GM18502 (cell line): ENCODE data around the gene MR1.
A peak's percentile ranks its signal among the peaks of the same experiment; 100 is the strongest.
"Not testable (repeated sequence)": the region's sequence is repeated elsewhere in the genome, so short reads cannot be mapped to it uniquely, and the experiment has no call there.

Experiments
- ATAC-seq: cut with Tn5 transposase; IDR thresholded peaks from one replicate; pipeline ENCODE4 v1.9.1; 2021; ENCODE audit warnings: mild to moderate bottlenecking; ENCODE audit not compliant: unreplicated experiment, poor library complexity

MR1 gene

GRCh38 chr1:181028196-181028595 is 5.6 kb upstream of the MR1 start:
- ATAC-seq, result no peak

DNA sequence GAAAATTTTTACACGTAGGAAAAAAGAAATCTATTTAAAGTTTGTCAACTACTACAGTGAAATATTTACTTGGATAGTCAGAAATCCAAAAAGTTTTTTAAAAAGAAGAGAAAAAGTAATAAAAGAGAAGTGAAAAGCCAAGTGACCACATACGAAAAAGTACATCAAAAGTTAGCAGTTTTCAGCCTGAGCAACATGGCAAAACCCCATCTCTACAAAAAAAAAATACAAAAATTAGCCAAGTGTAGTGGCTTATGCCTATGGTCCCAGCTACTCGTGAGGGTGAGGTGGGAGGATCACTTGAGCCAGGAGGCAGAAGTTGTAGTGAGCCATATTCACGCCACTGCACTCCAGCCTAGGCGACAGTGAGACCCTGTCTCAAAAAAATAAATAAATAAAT is 5.2 kb upstream of the MR1 start:
- no peak for ATAC-seq

GRCh38 chr1:181032535-181032934 is 1.2 kb upstream of the MR1 start:
- ATAC-seq, result no peak

- ATAC-seq, result peak; percentile 42
These were observed 520 bp upstream of the MR1 start for GRCh38 chr1:181033128-181033798.

DNA sequence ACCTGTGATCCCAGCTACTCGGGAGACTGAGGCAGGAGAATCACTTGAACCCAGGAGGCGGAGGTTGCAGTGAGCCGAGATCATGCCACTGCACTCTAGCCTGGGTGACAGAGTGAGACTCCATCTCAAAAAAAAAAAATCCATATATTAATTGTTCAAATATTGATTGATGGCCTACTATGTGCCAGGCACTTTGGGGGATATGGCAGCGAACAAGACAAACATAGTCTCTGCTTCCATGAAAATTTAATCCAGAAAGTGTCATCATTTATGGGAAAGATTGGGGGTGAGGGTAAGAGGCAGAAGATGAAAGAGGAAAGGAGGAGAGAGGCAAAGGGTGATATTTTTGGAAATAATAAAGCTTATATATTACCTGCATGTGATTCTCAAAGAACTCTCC is 1.4 kb downstream of the MR1 start:
- ATAC-seq, result not testable (repeated sequence)

DNA sequence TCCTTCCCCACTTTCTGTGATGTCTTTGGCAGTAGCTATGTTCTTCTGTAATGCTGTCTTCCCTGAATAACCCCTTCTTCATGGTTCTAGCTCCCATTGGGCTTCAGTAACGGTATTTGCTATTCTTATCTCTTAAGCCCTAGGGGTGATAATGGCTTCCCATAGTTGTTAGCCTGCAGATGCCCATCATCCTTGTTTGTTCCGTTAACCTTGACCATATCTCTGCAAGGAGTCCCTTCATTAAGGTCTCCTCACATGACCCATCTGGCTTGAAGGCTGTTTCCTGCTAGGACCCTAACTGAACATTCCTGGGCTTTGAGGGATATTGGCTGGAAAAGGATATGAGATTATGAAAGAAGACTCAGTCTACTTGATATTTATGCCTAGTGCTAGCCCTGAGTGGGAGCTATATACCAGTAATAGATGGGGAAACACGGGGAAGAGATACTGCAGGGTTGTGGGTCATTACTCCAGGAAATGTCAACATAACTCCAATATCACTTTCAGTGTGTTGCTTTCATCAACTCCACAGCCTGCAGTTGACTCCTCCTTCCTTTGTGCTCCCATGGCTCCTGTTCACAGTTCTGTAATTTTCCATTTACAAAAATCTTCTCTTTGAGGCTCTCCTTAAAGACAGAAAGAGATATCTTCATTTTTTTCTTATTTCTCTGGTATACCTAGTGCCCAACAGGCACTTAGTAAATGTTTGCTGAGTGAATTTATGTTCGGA is 2.5 kb downstream of the MR1 start:
- ATAC-seq, result no peak

DNA sequence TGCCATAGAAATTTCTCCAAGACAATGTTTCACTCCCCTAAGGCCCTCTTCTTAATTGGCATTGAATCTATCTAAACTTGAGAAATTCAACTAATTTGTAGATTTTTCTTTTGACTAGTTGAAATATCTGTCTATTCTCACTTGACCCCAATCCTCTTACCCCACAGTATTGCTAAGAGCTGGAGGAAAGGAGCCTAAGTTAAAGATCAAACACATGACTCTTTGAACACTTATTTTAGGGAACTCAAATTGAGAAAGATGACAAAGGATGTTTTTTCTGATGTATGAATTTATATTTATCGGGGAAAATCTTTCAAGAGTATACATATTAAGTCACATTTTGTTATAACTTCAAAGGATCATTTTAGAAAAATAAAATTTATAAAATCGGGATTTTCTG is 3.6 kb downstream of the MR1 start:
- ATAC-seq, result no peak

GRCh38 chr1:181038399-181038873 is 4.7 kb downstream of the MR1 start:
- peak; percentile 50 for ATAC-seq

GRCh38 chr1:181040284-181040865 is 6.6 kb downstream of the MR1 start:
- no peak for ATAC-seq

- ATAC-seq, result no peak
These were observed 9.5 kb downstream of the MR1 start for GRCh38 chr1:181043025-181043888.

DNA sequence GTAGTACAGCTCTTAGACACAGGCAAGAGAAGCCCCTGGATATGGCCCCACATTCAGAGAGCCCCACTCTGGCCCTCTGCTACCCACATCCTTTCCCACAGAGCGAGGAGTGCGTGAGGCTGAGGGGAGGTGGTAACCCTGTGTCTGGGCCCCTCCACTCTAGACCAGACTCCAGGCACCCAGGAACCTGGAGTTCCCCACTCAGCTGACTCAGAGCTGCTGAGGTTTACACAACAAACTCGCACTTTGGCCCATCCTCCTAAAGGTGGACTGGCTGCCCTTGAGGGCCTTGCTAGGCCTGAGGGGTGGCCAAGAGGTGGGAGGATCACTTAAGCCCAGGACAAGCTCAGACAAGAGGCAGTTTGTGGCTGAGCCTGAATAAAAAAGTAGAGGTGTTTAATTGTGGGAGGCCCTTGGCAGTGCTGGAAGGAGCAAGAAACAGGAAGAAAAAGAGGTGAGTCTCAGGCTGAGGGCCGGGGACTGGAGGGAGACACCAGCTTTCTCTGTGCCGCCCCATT is 10.7 kb downstream of the MR1 start:
- ATAC-seq, result peak; percentile 92

- ATAC-seq, result not testable (repeated sequence)
These were observed 12.2 kb downstream of the MR1 start for GRCh38 chr1:181045946-181046345.

- no peak for ATAC-seq
These were observed 15.6 kb downstream of the MR1 start for GRCh38 chr1:181049378-181049777.

DNA sequence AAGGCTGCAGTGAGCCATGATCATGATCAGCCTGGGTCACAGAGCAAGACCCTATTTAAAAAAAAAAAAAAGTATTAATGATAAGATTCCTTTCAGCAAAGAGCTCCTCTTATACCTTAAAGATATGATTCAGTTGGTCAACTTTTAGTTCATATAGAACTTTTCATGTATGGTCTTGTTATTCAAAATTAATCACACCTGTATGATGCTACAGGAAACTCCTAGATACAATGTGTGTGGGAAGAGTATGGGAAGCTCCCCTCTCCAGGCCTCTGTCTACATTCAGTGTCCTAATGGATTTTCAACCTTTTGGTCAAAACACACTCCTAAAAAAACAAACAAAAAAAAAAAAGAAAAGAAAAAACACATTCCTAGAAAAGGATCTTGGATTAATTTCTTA is 17.1 kb downstream of the MR1 start:
- no peak for ATAC-seq

DNA sequence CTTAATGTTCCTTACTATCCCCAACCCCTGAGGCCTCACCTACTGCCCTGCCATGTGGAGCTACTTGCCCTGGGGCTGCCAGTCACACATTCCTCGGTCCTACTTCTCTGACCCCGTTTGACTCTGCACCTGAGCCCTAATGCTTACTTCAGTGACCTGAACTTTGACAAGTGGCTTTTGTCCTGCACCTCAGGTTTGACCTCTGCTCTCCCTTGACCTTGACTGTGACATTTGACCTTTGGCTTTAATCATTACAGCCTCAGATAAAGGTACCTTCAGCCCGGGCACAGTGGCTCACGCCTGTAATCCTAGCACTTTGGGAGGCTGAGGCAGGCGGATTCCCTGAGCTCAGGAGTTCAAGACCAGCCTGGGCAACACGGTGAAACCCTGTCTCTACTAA is 22.8 kb downstream of the MR1 start:
- ATAC-seq, result no peak

DNA sequence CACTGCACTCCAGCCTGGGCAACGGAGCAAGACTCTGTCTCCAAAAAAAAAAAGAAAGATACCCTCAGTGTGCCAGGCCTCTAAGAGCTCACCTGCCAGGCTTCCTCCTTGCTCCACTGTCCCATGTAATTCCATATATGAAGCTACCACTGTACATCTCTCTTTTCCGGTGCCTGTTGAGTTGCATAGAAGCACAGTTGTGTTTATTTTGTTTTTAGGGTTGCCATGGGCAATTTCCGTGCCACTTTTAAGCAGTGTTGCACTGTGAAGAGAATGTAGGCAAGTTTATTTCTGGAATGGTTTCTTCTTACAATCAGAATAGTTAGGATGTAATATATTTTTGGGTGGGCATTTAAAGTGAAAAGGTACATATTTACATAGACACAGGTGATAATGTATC is 23.3 kb downstream of the MR1 start:
- ATAC-seq, result no peak

DNA sequence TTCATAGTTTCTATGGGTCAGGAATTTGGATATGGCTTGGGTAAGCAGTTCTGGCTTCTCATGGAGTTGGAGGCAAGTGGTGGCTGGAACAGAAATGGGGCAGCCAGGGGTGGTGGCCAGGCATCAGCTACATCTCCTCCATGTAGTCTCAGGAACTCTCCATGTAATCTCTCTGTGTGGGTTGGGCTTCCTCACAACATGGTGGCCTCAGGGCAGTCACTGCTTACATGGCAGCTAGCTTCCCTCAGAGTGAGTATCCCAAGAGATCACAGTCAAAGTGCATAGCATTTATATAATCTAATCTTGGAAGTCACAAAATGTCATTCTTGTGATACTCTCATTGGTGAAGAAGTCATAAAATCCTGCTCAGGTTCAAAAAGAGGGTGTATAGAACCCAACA is 25.7 kb downstream of the MR1 start:
- ATAC-seq, result no peak

DNA sequence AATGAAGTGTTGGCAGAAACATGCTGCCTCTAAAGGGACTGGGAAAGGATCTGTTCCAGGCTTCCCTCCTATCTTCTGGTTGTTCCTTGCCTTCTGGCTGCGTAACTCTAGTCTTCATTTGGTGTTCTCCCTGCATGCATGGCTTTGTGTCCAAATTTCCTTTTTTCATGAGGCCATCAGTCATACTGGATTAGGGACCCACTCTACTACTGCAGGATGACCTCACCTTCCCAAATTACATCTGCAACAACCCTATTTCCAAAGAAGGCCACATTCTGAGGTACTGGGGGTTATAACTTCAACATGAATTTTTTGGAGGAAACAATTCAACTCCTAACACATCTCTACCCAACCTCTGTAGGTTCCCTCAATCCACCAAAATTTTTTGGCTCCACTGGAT is 26.3 kb downstream of the MR1 start:
- ATAC-seq, result no peak

- ATAC-seq, result not testable (repeated sequence)
These were observed 27.2 kb downstream of the MR1 start for GRCh38 chr1:181060947-181061346.

DNA sequence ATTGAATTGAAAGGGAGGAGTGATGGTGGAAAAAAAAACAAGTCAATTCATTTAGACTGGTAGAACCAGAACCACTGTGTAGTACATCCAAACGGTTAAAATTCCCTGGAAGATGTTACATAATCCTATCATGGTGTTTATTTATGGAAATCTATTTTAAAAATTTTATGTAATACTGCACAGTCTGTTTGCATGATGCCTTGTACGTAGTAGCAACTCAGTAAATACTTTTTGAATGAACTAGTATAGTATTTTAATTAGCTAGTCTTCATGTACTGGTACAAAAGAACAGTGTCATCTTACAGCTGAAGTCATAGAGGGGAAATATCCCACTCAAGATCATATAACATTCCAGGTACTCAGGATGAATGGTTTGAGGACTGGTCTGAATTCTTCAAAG is 27.7 kb downstream of the MR1 start:
- no peak for ATAC-seq
